ENCODE data around the gene GUCY1A2. TPM values are rescaled to one million over a fixed set of nuclear protein-coding genes. Genes with fewer than 3 reads are reported as not detected.
"Not testable (repeated sequence)": the region's sequence is repeated elsewhere in the genome, so short reads cannot be mapped to it uniquely, and the experiment has no call there.

Gene GUCY1A2, protein sequence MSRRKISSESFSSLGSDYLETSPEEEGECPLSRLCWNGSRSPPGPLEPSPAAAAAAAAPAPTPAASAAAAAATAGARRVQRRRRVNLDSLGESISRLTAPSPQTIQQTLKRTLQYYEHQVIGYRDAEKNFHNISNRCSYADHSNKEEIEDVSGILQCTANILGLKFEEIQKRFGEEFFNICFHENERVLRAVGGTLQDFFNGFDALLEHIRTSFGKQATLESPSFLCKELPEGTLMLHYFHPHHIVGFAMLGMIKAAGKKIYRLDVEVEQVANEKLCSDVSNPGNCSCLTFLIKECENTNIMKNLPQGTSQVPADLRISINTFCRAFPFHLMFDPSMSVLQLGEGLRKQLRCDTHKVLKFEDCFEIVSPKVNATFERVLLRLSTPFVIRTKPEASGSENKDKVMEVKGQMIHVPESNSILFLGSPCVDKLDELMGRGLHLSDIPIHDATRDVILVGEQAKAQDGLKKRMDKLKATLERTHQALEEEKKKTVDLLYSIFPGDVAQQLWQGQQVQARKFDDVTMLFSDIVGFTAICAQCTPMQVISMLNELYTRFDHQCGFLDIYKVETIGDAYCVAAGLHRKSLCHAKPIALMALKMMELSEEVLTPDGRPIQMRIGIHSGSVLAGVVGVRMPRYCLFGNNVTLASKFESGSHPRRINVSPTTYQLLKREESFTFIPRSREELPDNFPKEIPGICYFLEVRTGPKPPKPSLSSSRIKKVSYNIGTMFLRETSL
- 5.7 TPM for polyA plus RNA-seq (ENCODE audit: insufficient read length)

DNA sequence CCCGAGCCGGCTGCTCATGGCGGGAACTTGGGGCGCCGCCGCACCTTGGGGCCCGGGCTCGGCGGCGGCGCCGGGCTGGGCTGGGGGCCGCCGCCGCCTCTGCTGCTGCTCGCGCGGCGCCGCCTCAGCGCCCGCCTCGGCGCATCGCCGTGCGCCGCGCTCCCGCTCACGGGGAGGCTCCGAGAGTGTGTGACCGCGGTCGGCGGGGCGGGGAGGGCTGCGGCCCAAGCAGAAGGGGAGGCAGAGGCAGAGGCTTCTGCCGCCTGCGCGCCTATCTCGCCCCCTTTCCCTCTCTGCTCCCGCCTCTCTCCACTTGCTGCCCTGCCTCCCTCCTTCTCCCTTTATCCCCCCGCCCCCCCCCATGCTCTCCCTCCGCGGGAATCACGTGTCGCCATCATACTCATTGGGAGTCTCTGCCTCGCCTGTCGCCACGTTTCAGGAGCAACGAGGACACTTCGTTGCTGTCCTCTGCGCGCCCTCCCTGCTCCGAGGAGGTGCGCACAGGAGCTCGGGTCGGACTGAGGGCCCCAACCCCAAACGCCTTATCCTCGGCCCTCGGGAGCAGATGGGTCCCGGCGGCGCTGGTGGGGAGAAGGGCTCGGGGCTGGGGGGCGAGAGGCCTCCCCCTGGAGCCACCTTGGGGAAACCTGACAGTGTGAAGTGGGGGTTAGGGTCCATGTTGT, at the start of gene GUCY1A2:
TSS of gene GUCY1A2 (minus strand) at position 258 of the 683 bp plus-strand sequence. CDS start 421 bp downstream, outside the sequence.
- no peak for DNase-seq (ENCODE audit: low read depth)

DNA sequence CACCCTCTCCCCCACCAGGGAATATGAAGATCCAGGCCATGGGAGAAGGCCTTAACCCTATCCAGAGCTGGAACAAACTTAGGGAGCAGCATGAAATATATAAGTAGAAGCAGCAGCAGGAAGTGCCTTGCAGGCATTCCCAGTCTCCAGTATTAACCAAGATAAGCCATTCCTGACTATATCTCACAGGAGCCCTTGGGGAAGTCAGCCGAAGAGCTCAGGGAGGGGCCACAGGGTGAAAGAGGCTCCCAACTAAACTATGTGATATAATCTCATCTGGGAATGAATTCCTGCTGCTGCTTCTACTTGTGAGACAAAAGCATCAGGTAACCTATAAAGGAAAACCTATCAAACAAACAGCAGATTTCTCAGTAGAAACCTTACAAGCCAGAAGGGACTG, 36.1 kb upstream of the GUCY1A2 start:
- DNase-seq (ENCODE audit: low read depth) = no peak

DNA sequence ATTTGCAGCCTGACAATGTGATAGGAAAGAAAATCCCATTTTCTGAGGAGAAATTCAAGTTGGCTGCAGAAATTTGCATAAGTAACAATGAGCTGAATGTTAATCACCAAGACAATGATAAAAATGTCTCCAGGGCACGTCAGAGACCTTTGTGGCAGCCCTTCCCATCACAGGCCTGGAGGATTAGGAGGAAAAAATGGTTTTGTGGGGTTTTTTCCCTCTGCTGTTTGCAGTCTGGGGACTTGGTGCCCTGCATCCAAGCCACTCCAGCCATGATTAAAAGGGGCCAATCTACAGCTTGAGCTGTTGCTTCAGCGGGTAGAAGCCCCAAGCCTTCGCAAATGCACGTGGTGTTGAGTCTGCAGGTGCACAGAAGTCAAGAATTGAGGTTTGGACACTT, 33.1 kb upstream of the GUCY1A2 start:
- DNase-seq (ENCODE audit: low read depth) = not testable (repeated sequence)

DNA sequence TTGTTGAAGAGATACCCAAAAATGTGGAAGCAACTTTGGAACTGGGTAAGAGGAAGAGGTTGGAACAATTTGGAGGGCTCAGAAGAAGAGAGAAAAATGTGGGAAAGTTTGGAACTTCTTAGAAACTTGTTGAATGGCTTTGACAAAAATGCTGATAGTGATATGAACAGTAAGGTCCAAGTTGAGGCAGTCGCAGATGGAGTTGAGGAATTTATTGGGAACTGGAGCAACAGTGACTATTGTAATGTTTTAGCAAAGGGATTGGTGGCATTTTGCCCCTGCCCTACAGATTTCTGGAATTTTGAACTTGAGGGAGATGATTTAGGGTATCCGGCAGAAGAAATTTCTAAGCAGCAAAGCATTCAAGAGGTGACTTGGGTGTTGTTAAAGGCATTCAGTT, 32.6 kb upstream of the GUCY1A2 start:
- not testable (repeated sequence) for DNase-seq (ENCODE audit: low read depth)

DNA sequence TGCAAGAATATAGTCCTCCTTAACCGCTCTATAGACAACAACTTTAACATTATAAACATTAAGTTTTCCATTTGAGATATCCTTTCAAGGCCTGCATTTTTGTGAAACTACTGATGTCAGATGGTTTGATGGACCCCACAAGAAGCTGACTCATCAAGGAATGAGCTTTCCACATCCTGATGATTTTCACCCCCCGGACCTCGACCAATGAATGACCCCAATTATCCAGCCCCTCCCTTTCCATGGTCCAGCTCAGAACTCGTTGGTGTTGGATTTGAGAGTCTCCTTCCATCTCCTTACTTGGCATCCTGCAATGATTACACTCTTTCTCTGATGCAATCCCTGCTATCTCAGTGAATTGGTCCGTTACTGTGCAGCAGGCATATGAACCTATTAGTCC, 31.8 kb upstream of the GUCY1A2 start:
- no peak for DNase-seq (ENCODE audit: low read depth)

DNA sequence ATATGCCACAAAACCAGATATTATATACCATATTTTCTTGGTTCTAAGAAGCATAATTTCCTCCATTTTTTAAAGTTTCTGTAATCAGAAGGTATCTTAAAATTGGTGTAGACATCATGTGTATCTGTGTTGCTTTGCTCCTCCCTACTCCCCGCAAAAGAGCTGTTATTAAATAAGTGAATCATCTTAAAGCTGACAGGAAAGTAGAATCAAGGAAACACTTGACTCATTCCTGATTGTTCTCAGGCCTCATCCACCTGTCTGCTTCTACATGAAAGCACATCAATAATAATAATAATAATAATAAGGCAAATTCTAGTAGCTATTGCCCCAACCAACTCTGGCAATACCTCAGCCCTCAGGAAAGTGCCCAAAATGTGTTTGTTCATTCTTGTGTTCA, 26.2 kb upstream of the GUCY1A2 start:
- DNase-seq (ENCODE audit: low read depth) = no peak

DNA sequence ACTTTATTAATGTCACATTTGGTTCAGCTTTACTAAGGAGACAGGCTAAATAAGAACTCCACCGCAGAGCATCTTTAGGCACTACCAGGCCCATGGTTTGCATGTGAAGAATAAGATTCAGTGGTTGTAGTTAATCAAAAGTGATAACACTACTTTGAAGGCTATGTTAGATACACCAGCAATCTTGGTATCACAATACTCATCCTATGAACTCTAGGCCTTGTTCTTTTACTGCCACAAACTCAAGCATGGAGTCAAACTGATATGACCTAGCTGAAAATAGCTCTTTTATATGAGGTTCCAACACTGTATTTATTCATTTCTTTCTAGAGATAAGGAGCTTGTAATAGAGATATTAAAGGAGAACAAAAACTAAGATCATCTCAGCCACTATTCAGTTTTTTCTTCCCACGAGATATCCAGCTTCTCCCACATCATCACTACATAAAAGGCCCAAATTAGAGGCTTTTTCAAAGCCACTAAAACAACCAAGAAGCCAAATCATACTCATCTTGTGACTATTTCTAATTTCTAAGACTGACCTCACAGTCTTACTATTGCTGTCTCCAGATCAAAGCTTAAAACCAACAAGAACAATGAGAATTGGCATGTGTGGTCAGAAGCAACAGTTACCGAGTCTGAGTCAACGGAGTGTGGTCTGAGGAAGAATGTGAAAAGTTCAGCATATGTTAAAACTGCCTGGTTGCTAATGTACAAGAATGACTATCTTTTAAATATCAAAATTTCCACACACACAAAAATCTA, 25.1 kb upstream of the GUCY1A2 start:
- no peak for DNase-seq (ENCODE audit: low read depth)

DNA sequence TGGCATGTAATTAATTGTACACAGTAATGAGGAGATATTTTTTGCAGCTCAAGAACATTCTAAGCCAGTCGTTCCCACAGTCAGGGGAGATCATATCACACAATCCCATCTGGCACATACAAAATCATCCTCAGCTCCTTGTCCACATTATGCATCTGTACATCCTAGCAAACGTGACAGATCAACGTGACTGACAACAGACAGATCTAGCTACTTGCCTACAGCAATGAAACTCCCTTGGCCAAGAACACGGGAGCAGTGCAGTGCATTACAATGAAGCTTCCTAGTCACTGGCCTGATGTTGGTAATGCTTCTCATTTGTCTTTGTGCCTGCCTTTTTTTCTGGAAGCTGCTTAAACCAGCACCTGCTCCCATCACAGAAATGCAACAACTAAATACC, 24.5 kb upstream of the GUCY1A2 start:
- DNase-seq (ENCODE audit: low read depth) = no peak

DNA sequence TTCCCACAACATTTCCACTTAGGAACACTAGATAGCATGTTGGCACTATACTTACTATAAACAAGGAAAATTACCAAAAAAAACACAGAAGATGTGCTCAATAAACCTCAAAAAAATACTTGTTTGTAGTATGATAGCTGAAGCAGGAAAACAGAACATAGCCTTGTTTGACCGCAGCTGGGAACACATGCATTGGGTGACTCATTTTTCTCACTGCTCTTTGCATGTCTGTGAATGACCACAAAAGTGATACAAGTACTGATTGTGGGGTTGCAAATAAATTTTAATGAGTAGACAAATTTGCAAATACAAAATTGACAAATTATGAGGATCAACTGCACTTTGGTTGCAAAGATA, 22.8 kb upstream of the GUCY1A2 start:
- no peak for DNase-seq (ENCODE audit: low read depth)

DNA sequence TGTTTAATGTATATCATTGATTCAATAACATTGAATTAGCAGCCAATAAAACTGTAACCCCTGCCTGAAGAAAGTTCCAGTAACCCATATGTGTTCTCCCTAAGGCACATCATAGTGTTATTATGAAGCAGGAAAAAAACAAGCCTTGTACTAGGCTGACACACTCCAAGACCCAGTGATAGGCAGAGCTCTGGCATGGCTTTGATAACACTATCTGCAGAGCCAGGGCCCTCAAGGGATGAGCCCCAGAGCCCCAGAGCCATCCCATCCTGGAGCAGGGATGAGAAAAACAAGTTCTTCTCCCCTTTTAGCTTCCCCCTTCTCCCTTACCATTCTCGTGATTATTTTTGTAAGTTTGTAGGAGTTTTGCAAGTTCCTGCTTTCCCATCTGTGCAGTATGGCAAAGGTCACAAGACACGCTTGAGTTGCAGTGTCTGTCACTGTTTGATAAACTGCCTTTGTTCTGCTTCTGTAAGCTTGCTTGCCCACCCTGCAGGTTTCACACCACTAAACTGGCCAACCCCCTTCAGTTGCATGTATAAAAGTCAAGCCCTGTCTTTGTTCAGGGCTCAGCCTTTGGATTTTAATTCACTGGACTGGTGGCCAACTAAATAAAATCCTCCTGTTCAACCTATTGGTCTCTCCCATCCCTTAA, 22.3 kb upstream of the GUCY1A2 start:
- no peak for DNase-seq (ENCODE audit: low read depth)

DNA sequence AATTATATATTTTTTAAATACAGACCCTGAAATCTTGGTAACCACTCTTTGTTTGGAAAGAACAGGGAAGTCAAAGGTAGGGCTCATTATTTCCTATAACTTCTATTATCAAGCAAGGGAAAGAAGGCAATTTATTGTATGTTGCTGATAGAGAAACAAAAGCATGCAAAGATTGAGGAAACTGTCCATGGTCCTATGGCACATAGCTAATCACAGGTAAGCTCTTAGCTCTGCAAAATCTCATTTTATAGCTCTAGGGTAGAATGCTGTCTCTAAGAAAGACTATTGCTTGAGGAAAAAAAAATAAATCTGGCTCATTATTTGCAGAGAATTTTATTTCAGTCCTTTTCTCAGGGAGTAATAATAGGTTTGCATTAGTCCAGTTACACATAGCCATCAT, 7.4 kb upstream of the GUCY1A2 start:
- DNase-seq (ENCODE audit: low read depth) = no peak

DNA sequence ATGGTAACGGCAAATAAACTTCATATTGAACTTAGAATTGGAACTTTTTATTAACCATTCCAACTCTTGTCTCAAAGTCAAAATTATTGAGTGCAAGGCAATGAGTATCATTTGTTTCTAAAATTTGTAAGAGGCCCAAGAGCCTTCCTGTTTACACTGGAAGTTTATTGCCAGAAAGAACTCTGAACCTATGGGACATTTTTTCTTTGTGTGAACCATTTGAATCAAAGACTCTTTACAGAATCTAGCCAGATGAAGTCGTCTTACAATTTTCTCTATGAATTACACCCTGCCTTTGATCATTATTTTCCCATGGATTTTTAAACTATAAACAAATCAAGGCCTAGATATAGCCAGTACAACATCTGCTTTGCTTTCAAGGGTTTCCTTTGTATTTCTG, 2.3 kb upstream of the GUCY1A2 start:
- DNase-seq (ENCODE audit: low read depth) = no peak

DNA sequence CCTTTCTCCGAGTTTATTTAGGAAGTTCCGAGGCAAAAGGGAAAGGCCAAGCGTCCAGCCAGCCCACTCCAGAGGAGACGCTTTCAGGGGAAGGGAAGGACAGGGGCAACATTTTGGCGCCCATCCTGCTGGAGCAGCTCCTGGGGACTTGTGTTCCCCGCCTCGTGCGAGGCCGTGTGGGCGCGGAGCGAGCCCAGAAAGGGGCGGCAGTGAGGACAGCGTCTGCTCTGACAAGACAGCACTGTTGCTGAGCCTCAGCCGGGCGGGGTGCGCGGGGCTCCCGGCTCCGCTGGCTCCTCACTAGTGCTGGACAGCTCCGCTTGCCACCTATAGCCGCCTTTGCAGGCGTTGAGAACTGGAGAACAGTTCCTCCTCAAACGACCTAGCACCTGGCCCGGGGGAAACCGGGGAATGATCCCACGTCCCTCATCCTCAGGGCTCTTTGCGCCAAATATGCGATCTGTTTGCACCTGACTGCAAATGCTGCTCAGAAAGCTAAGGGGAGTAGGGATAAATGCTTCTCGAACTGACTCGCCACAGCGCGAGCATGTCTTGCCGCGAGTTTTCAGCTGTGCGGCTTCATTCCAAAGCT, 722 bp upstream of the GUCY1A2 start:
- DNase-seq (ENCODE audit: low read depth) = no peak

DNA sequence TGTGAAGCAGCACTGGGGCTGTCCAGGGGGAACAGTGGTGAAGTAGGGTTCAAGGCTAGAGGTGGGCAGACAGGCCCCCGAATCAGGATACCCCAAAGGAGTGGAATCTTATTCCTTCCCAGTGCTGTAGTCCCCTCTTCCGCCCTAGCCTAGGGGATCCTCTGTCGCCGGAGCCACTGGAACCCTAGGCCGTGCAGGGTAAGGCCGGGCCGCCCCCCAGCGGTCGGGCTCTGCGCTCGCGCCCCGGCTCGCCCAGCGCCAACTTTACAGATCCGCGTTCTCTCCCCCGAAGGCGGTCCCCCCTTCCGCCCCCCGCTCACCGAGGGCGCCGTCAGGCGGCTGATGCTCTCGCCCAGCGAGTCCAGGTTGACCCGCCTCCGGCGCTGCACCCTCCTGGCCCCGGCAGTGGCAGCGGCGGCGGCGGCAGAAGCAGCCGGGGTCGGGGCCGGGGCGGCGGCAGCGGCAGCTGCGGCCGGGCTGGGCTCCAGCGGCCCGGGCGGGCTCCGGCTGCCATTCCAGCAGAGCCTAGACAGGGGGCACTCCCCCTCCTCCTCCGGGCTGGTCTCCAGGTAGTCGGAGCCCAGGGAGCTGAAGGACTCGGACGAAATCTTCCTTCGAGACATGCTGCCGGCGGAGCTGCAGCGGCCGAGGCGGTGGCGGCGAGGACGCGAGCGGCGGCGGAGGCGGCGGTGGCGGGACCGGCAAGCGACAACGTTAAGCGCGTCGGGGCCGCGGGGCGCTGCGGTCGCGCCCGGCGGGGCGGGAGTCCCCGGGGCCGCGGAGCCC, 650 bp downstream of the GUCY1A2 start:
- DNase-seq (ENCODE audit: low read depth) = no peak

DNA sequence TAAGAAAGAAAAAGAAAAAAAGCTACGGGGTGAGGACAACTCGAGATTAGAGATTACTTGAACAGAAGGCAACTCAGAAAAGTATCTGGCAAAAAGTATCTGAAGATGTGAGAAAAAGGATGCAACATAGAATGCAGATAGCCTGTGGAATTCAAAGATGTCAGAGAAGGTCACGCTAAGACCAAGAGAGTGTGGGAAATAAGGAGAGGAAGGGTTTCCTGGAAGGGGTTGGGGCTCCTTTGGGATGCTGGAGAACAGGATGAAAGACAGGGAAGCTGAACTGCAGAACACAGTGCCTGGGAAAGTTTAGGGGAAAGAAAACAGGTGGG, 1.2 kb downstream of the GUCY1A2 start:
- no peak for DNase-seq (ENCODE audit: low read depth)

DNA sequence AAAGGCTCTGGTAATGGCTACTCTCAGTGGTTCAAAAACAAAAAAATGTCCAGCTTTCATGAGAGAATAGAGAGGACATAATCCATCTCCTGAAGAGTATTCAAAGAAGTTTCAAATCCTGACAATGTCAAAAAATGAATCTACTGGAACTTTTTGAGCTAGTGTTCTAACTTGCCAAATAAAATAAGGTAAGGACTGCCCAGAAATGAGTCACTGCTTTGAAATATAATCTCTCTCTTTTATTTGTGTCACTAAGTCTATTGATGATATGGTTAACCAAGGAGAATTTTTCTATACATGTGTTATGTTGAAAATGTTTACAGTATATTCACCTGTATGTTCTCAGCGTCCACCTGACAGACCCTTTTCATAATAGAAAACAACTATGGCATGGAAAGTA, 3.4 kb downstream of the GUCY1A2 start:
- DNase-seq (ENCODE audit: low read depth) = no peak

DNA sequence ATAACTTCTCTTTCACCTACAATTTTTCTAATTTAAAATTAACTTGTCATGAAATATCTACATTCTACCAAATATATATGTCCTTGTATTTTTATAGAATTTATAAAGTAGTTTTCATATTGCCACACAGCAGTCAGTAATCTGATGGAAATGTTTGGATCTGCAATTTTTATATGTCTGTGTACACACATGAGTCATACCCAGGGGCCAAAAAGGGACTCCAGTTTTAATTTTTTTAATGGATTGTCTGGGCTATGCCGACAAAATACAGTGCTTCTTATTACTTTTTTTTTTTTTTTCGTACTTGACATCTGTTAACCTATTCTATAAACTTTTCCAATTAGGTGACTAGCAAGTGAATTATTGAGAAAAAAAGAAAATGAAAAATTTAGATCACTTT, 6.3 kb downstream of the GUCY1A2 start:
- no peak for DNase-seq (ENCODE audit: low read depth)

DNA sequence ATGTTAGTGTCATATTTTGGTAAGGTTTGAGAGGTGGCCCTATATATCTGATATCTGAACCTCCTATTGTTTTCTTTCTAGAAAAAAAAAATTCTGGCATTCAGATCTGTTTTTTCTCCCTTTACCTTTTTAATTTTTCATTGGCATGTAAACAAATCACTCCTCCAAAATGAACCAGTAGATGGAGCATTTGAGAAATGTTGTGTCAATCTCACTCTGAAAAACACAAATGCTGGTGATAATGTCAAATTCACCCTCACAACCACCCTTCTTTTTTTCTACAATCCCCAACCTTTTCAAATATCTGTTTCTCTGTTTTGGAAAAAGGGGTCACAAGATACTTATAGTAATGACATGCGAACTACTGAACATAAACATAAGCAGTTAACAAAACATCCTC, 9.1 kb downstream of the GUCY1A2 start:
- DNase-seq (ENCODE audit: low read depth) = no peak

DNA sequence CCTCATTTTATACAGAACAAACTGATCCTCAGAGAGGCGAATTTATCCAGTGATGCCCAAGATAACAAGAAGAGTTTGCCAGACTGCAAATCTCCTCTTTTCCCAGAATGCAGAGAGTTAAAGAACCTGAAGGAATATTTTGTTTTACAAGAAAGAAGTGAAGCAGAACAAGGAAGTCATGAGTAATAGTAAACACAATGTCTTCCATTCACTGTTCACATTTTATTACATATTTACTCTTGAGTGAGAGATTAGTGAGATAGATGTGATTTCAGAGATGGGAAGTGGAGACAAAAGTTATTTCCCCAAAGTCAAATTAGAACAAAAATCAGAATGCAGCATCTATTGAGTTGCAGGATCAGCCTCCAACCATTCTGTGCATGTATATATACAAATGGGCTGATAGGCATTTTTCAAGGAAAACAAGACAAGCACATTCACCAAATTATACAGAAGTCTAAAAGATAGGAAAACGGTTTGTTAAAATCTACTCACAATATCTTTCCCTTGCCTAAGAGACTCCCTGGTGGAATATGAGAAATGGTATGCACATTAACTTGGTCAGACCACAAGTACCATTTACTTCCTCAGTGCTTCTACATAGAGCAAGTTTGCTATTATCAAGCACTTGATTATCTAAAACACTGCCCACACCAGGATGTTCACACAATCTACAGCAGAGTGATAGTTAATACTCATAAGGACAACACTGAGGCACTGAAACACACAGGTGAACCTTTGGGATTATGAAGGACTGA, 12.0 kb downstream of the GUCY1A2 start:
- DNase-seq (ENCODE audit: low read depth) = no peak

DNA sequence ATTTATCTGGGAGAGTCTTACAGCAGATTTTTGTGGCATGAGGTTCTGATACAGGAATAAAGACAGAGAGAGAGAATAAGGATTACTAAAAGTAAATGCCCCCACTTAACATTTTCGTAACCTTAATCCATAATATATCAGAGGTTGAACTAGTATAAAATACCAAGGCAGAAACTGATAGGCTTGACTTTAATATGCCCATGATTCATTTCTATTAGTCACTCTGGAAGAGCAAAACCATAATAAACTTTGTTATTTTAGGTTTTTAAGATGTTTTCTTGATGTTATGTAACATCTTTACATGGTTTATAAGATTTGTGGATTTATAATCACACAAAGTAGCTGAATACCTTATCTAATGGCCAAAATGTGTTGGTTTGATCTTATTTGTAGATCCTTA, 19.1 kb downstream of the GUCY1A2 start:
- no peak for DNase-seq (ENCODE audit: low read depth)
